ENCODE results near the gene WDR26. TPM values are rescaled to one million over a fixed set of nuclear protein-coding genes. Genes with fewer than 3 reads are reported as not detected.
"Not testable (repeated sequence)": the region's sequence is repeated elsewhere in the genome, so short reads cannot be mapped to it uniquely, and the experiment has no call there.

The WDR26 gene
- total and polyA plus RNA-seq, 4 donors: 20.2 to 94.7 (median 57.5) TPM

DNA sequence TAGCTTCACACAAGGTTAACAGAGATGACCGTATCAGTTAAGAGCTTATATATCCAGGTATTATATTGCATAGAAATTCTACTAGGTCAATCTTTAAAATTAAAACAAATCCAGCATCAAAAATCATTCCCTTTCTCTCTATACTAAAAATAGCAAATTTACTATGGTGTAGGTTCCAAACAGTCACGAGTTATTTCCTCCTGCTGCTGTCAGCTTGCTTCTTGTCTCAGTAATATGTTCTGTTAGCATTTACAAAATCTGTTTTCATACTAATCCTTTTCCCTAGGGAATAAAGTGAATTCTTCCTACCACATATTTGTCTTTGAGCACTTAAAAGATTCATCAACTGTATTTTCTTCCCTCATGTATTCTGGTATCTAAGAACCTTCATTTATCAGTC is 2.5 kb downstream of the WDR26 start:
- DNase-seq (no peak), ATAC-seq (ENCODE audit: low FRiP score) (no peak)
- Histone ChIP-seq H3K9me3 (ENCODE audit: control insufficient read depth, low read length) (no peaks in the 10 kb centered on the region), H3K4me3 (ENCODE audit: low read length in 2 of 2) (peak overlapping the region; percentile 0 to 82), H3K4me1 (ENCODE audit: control insufficient read depth in 1 of 2, insufficient read depth in 2 of 2, low read length in 2 of 2) (peaks cover 0 to 4% of the 10 kb centered on the region in 2 donors), H3K27ac (ENCODE audit: low read depth in 1 of 2, low read length in 2 of 2) (peak overlapping the region in 1 of 2 donors; percentile 63), H3K36me3 (ENCODE audit: control insufficient read depth in 1 of 2, insufficient read depth in 2 of 2, low read length in 1 of 2) (no peaks in the 10 kb centered on the region), H3K27me3 (ENCODE audit: control insufficient read depth in 1 of 2, insufficient read depth in 2 of 2, low read length in 1 of 2) (no peaks in the 10 kb centered on the region)
- 7 to 9% methylated on average over 2 of the region's 2 CpGs for WGBS, 2 donors
- intact Hi-C loops (cut with DNase I): no loop called here

DNA sequence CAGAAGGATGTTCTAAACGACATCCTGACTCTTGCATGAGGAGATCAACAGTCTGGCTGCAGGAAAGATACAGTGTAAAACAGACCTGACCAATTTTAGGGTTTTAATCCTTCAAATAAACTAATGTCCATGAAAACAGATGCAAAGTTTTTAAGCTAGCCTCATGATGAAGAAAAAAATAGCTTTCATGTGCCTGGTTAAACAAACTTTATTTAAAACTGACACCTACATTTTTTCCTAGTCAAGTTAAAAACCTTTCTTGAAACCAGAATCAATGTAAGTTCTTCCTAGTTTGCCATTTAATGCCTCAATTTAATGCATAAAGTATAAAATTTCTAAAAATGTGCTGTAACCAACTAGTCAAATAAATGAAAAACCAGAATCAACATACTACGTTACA is 2.9 kb downstream of the WDR26 start:
- H3K4me1 ChIP-seq (ENCODE audit: control insufficient read depth in 1 of 2, insufficient read depth in 2 of 2, low read length in 2 of 2): peaks cover 0 to 4% of the 10 kb centered on the region in 2 donors
- no peaks in the 10 kb centered on the region for H3K36me3 ChIP-seq (ENCODE audit: control insufficient read depth in 1 of 2, insufficient read depth in 2 of 2, low read length in 1 of 2)
- no peaks in the 10 kb centered on the region for H3K9me3 ChIP-seq (ENCODE audit: control insufficient read depth, low read length)
- H3K4me3 ChIP-seq (ENCODE audit: low read length in 2 of 2): no peak overlapping the region
- peak overlapping the region in 1 of 2 donors; percentile 9 for H3K27ac ChIP-seq (ENCODE audit: low read depth in 1 of 2, low read length in 2 of 2)
- no peaks in the 10 kb centered on the region for H3K27me3 ChIP-seq (ENCODE audit: control insufficient read depth in 1 of 2, insufficient read depth in 2 of 2, low read length in 1 of 2)
- 4 to 6% methylated on average over 2 of the region's 2 CpGs for WGBS, 2 donors
- DNase-seq (no peak), ATAC-seq (ENCODE audit: low FRiP score) (no peak)
- intact Hi-C loops (cut with DNase I): no loop called here

DNA sequence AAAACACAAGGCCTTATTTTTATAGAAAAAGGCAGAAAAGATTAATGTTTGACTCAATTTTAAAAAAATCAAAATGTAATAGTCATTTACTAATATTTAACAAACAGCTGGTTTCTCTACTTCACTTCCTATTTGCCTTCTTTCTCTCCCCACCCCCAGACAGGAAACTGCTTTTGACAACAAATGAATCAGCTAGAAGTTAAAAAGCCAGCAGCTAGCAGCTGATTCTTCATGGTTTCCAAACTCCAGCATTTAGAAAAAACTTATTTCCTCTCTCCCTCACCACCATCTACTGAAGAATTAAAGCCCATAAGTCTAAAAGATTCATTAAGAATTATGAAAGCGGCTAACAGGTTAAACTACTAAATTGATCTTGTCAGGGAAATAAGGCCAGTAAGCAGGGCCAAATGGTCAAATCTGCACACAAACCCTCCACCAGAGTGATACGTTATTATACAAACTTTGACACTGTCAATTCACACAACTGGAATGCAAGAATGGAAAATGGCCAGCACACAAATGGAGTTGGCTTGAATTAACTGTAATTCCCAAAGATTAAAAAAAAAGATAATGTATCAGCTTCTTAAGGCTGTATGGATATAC is 4.0 kb downstream of the WDR26 start:
- Histone ChIP-seq H3K4me3 (ENCODE audit: low read length in 2 of 2) (no peak overlapping the region), H3K36me3 (ENCODE audit: control insufficient read depth in 1 of 2, insufficient read depth in 2 of 2, low read length in 1 of 2) (no peaks in the 10 kb centered on the region), H3K4me1 (ENCODE audit: control insufficient read depth in 1 of 2, insufficient read depth in 2 of 2, low read length in 2 of 2) (peaks cover 0 to 4% of the 10 kb centered on the region in 2 donors), H3K27me3 (ENCODE audit: control insufficient read depth in 1 of 2, insufficient read depth in 2 of 2, low read length in 1 of 2) (no peaks in the 10 kb centered on the region), H3K9me3 (ENCODE audit: control insufficient read depth, low read length) (no peaks in the 10 kb centered on the region), H3K27ac (ENCODE audit: low read depth in 1 of 2, low read length in 2 of 2) (no peak overlapping the region)
- intact Hi-C loops (cut with DNase I): no loop called here
- no peak for ATAC-seq (ENCODE audit: low FRiP score)
- WGBS, 2 donors: 32 to 40% methylated on average over 2 of the region's 2 CpGs
- no peak for DNase-seq

- WGBS, 2 donors: 83 to 84% methylated on average over 3 of the region's 3 CpGs
- Histone ChIP-seq H3K27ac (ENCODE audit: low read depth in 1 of 2, low read length in 2 of 2) (no peak overlapping the region), H3K9me3 (ENCODE audit: control insufficient read depth, low read length) (no peaks in the 10 kb centered on the region), H3K36me3 (ENCODE audit: control insufficient read depth in 1 of 2, insufficient read depth in 2 of 2, low read length in 1 of 2) (no peaks in the 10 kb centered on the region), H3K4me3 (ENCODE audit: low read length in 2 of 2) (no peak overlapping the region), H3K4me1 (ENCODE audit: control insufficient read depth in 1 of 2, insufficient read depth in 2 of 2, low read length in 2 of 2) (peaks cover 0 to 4% of the 10 kb centered on the region in 2 donors), H3K27me3 (ENCODE audit: control insufficient read depth in 1 of 2, insufficient read depth in 2 of 2, low read length in 1 of 2) (no peaks in the 10 kb centered on the region)
- intact Hi-C loops (cut with DNase I): loop anchor here in 1 of 2 donors (5.0 kb wide), 1 partner anchor 68 kb away; no protein-coding TSS in a partner anchor
- ATAC-seq (ENCODE audit: low FRiP score) (no peak), DNase-seq (no peak)
These were observed 4.8 kb downstream of the WDR26 start for GRCh38 chr1:224429616-224430326.

- not testable (repeated sequence) for ATAC-seq (ENCODE audit: low FRiP score); H3K9me3 ChIP-seq (ENCODE audit: control insufficient read depth, low read length); H3K27me3 ChIP-seq (ENCODE audit: control insufficient read depth in 1 of 2, insufficient read depth in 2 of 2, low read length in 1 of 2); DNase-seq; H3K27ac ChIP-seq (ENCODE audit: low read depth in 1 of 2, low read length in 2 of 2); H3K4me1 ChIP-seq (ENCODE audit: control insufficient read depth in 1 of 2, insufficient read depth in 2 of 2, low read length in 2 of 2); H3K4me3 ChIP-seq (ENCODE audit: low read length in 2 of 2); H3K36me3 ChIP-seq (ENCODE audit: control insufficient read depth in 1 of 2, insufficient read depth in 2 of 2, low read length in 1 of 2)
- intact Hi-C loops (cut with DNase I): loop anchor here in 1 of 2 donors (5.0 kb wide), 1 partner anchor 69 kb away; no protein-coding TSS in a partner anchor
- WGBS, 2 donors: 97 to 99% methylated on average over 7 of the region's 7 CpGs
These were observed 5.9 kb downstream of the WDR26 start for GRCh38 chr1:224428713-224429112.

DNA sequence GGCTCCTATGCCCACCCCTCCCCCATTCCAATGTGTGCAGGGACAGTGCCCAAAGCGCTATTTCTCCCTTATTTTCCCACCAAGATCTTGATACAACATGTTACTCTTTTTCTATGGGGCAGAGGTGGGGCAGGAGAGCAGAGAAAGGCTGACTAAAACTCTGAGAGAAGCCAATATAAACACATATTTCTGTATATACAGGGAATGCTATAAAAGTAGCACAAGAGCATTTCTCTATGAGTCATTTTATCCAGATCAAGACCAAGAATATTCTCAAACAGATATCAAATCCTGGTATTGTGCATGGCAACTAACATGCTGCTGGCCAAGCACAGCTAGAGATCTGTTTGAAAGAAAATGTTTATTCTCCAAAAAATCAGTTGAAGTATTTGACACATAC is 7.3 kb downstream of the WDR26 start:
- 5 to 14% methylated on average over 1 of the region's 1 CpG for WGBS, 2 donors
- ATAC-seq (ENCODE audit: low FRiP score) (peak; percentile 46), DNase-seq (no peak)
- H3K27ac ChIP-seq (ENCODE audit: low read depth in 1 of 2, low read length in 2 of 2): peak overlapping the region in 1 of 2 donors; percentile 44
- intact Hi-C loops (cut with DNase I): loop anchor here in 1 of 2 donors (5.0 kb wide), 1 partner anchor 70 kb away; no protein-coding TSS in a partner anchor
- peaks cover 5 to 7% of the 10 kb centered on the region in 2 donors for H3K36me3 ChIP-seq (ENCODE audit: control insufficient read depth in 1 of 2, insufficient read depth in 2 of 2, low read length in 1 of 2)
- no peaks in the 10 kb centered on the region for H3K9me3 ChIP-seq (ENCODE audit: control insufficient read depth, low read length)
- peaks cover 2 to 4% of the 10 kb centered on the region in 2 donors for H3K4me1 ChIP-seq (ENCODE audit: control insufficient read depth in 1 of 2, insufficient read depth in 2 of 2, low read length in 2 of 2)
- H3K4me3 ChIP-seq (ENCODE audit: low read length in 2 of 2): no peak overlapping the region
- H3K27me3 ChIP-seq (ENCODE audit: control insufficient read depth in 1 of 2, insufficient read depth in 2 of 2, low read length in 1 of 2): no peaks in the 10 kb centered on the region

GRCh38 chr1:224426869-224427268 is 7.7 kb downstream of the WDR26 start:
- not testable (repeated sequence) for H3K27me3 ChIP-seq (ENCODE audit: control insufficient read depth in 1 of 2, insufficient read depth in 2 of 2, low read length in 1 of 2); DNase-seq; H3K4me1 ChIP-seq (ENCODE audit: control insufficient read depth in 1 of 2, insufficient read depth in 2 of 2, low read length in 2 of 2); H3K27ac ChIP-seq (ENCODE audit: low read depth in 1 of 2, low read length in 2 of 2); H3K4me3 ChIP-seq (ENCODE audit: low read length in 2 of 2); H3K9me3 ChIP-seq (ENCODE audit: control insufficient read depth, low read length); ATAC-seq (ENCODE audit: low FRiP score)
- H3K36me3 ChIP-seq (ENCODE audit: control insufficient read depth in 1 of 2, insufficient read depth in 2 of 2, low read length in 1 of 2): peaks cover 5 to 10% of the 10 kb centered on the region in 2 donors
- 72 to 78% methylated on average over 8 of the region's 8 CpGs for WGBS, 2 donors
- intact Hi-C loops (cut with DNase I): loop anchor here in 1 of 2 donors (5.0 kb wide), 1 partner anchor 70 kb away; no protein-coding TSS in a partner anchor

GRCh38 chr1:224425279-224425884 is 9.2 kb downstream of the WDR26 start:
- 84 to 85% methylated on average over 6 of the region's 6 CpGs for WGBS, 2 donors
- intact Hi-C loops (cut with DNase I): loop anchor here in 1 of 2 donors (5.0 kb wide), 1 partner anchor 72 kb away; no protein-coding TSS in a partner anchor
- Histone ChIP-seq H3K4me1 (ENCODE audit: control insufficient read depth in 1 of 2, insufficient read depth in 2 of 2, low read length in 2 of 2) (peaks cover 2 to 4% of the 10 kb centered on the region in 2 donors), H3K4me3 (ENCODE audit: low read length in 2 of 2) (no peak overlapping the region), H3K36me3 (ENCODE audit: control insufficient read depth in 1 of 2, insufficient read depth in 2 of 2, low read length in 1 of 2) (peaks cover 5 to 12% of the 10 kb centered on the region in 2 donors), H3K27ac (ENCODE audit: low read depth in 1 of 2, low read length in 2 of 2) (no peak overlapping the region), H3K9me3 (ENCODE audit: control insufficient read depth, low read length) (no peaks in the 10 kb centered on the region), H3K27me3 (ENCODE audit: control insufficient read depth in 1 of 2, insufficient read depth in 2 of 2, low read length in 1 of 2) (no peaks in the 10 kb centered on the region)
- DNase-seq (no peak), ATAC-seq (ENCODE audit: low FRiP score) (no peak)

All from aorta (tissue), 5 donors.